ENCODE measurements around the gene RPLP2.

DNA sequence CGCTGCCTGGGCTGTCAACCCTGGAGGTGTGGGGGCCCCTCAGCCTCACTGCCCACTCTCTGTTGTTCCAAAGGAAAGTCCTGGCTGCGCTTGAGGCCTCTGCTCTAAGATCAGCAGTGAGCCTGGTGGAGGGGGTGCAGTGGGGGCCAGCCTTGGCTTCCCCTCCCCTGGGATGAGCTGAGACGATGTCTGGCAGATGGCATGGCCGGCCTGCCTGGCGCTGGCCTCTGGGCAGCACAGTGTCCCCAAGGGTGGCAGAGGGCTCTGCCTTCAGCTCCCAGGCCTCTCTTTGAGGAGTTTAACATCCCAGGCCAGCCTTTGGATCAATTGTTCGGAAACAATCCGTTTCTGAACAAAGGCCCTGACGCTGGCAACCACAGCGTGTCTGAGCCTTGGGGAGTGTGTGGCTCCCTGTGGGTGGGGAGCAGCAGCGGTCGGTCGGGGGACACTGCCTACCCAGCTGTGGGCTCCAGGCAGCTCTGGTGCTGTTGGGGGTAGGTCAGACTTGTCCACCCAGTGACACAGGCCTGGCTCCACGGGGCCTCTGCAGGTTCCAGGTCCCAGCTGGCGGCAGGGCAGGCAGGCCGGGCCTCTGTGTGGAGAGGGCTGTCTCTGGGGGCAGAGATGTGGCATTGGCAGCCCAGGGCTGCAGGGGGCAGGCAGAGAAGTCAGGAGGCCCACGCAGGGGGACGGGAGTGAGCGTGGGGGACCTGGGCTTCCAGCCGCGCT lies 45.0 kb downstream of the RPLP2 start:
- TF ChIP-seq, protein P1, sequence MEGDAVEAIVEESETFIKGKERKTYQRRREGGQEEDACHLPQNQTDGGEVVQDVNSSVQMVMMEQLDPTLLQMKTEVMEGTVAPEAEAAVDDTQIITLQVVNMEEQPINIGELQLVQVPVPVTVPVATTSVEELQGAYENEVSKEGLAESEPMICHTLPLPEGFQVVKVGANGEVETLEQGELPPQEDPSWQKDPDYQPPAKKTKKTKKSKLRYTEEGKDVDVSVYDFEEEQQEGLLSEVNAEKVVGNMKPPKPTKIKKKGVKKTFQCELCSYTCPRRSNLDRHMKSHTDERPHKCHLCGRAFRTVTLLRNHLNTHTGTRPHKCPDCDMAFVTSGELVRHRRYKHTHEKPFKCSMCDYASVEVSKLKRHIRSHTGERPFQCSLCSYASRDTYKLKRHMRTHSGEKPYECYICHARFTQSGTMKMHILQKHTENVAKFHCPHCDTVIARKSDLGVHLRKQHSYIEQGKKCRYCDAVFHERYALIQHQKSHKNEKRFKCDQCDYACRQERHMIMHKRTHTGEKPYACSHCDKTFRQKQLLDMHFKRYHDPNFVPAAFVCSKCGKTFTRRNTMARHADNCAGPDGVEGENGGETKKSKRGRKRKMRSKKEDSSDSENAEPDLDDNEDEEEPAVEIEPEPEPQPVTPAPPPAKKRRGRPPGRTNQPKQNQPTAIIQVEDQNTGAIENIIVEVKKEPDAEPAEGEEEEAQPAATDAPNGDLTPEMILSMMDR (conservative IDR thresholded peaks at IDR 0.05; ENCODE audit: low read depth, low read length): no peak
- TF ChIP-seq MAZ (IDR thresholded peaks at IDR 0.05; ENCODE audit: borderline replicate concordance, low read depth, low read length) (no peak), FOS (IDR thresholded peaks at IDR 0.05; ENCODE audit: low read depth, low read length) (no peak)
- TF ChIP-seq, protein P2, sequence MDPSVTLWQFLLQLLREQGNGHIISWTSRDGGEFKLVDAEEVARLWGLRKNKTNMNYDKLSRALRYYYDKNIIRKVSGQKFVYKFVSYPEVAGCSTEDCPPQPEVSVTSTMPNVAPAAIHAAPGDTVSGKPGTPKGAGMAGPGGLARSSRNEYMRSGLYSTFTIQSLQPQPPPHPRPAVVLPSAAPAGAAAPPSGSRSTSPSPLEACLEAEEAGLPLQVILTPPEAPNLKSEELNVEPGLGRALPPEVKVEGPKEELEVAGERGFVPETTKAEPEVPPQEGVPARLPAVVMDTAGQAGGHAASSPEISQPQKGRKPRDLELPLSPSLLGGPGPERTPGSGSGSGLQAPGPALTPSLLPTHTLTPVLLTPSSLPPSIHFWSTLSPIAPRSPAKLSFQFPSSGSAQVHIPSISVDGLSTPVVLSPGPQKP (IDR thresholded peaks at IDR 0.05; ENCODE audit: borderline replicate concordance, low read depth, low read length): no peak
